H1 (cell line): Measurements from ENCODE around the gene HSD3B1. TPM values are rescaled to one million over a fixed set of nuclear protein-coding genes. Genes with fewer than 3 reads are reported as not detected.

Source experiments
- CTCF ChIA-PET: fragments of 300-600 bp; sonication (Branson Sonifier 250); formaldehyde crosslinking; loops from one replicate; lab custom pipeline; 2021; ENCODE audit not compliant: partially characterized antibody; lab: Charles Lee
- POLR2A ChIA-PET: fragments of 300-600 bp; sonication (Branson Sonifier 250); formaldehyde crosslinking; loops from one replicate; lab custom pipeline; 2021; ENCODE audit warnings: inconsistent platforms; ENCODE audit not compliant: partially characterized antibody; lab: Charles Lee
- DNase-seq, 2 experiments: peaks; one replicate each; pipeline versions ENCODE4 v3.0.0 to v3.0.0-alpha.2; 2010 to 2022; ENCODE audit warnings: low spot score in 2 of 2, low read depth in 1 of 2, mixed read lengths in 1 of 2
- FAIRE-seq: peaks from 2 replicates; lab custom pipeline; 2011; peaks lifted over from hg19 to GRCh38; lab: Jason Lieb, UNC
- H2AFZ ChIP-seq: 2 replicates; pipeline ENCODE4 v1.8.1; 2012; ENCODE audit warnings: low read length, inconsistent platforms
- H2AK5ac ChIP-seq: 2 replicates; pipeline ENCODE4 v1.6.1; 2013; ENCODE audit warnings: low read depth, low read length
- H2BK120ac ChIP-seq: replicated peaks from 2 replicates; pipeline ENCODE3; 2013; ENCODE audit warnings: low read depth, low read length, inconsistent platforms
- H2BK12ac ChIP-seq: 2 replicates; pipeline ENCODE4 v1.6.1; 2013; ENCODE audit warnings: low read depth, low read length
- H2BK15ac ChIP-seq: 2 replicates; pipeline ENCODE4 v1.6.1; 2013; ENCODE audit warnings: low read length
- H2BK20ac ChIP-seq: 2 replicates; pipeline ENCODE4 v1.6.1; 2013; ENCODE audit warnings: low read length
- H2BK5ac ChIP-seq: 2 replicates; pipeline ENCODE4 v1.6.1; 2013; ENCODE audit warnings: low read depth, low read length
- H3K14ac ChIP-seq: 2 replicates; pipeline ENCODE4 v1.6.1; 2013; ENCODE audit warnings: inconsistent platforms; ENCODE audit not compliant: insufficient read length
- H3K18ac ChIP-seq: 2 replicates; pipeline ENCODE4 v1.6.1; 2013; ENCODE audit warnings: low read length; ENCODE audit errors: extremely low read depth
- H3K23ac ChIP-seq: 2 replicates; pipeline ENCODE4 v1.6.1; 2013; ENCODE audit warnings: inconsistent platforms; ENCODE audit not compliant: insufficient read length
- H3K23me2 ChIP-seq: 2 replicates; pipeline ENCODE4 v1.6.1; 2013; ENCODE audit warnings: low read depth, low read length
- H3K27ac ChIP-seq: 2 replicates; pipeline ENCODE4 v1.6.1; 2011; ENCODE audit warnings: low read depth, low read length, inconsistent platforms
- H3K27me3 ChIP-seq, 4 experiments: replicated peaks in 1 of 4; 1 replicate in 1 of 4; 2 replicates in 3 of 4; pipeline versions ENCODE4 v1.6.1 to v1.8.1; 2011 to 2013; ENCODE audit warnings: low read length in 3 of 4, mild to moderate bottlenecking in 3 of 4, inconsistent platforms in 2 of 4, mixed read lengths in 2 of 4, moderate library complexity in 1 of 4; ENCODE audit not compliant: control insufficient read depth in 3 of 4, insufficient read depth in 3 of 4; ENCODE audit errors: extremely low read depth in 1 of 4
- H3K36me3 ChIP-seq, 4 experiments: 2 replicates each; pipeline versions ENCODE4 v1.6.1 to v1.8.1; 2011 to 2013; ENCODE audit warnings: mild to moderate bottlenecking in 4 of 4, low read length in 3 of 4, moderate library complexity in 2 of 4, control low read depth in 1 of 4, inconsistent platforms in 1 of 4; ENCODE audit not compliant: insufficient read depth in 4 of 4, control insufficient read depth in 2 of 4
- H3K4ac ChIP-seq: replicated peaks from 2 replicates; pipeline ENCODE3; 2013; ENCODE audit warnings: low read length, low read depth, mixed read lengths, inconsistent platforms; ENCODE audit not compliant: insufficient read length
- H3K4me1 ChIP-seq, 4 experiments: replicated peaks in 1 of 4; 1 replicate in 1 of 4; 2 replicates in 3 of 4; pipeline versions ENCODE4 v1.6.1 to v1.8.1; 2011 to 2013; ENCODE audit warnings: low read length in 3 of 4, inconsistent platforms in 2 of 4, mixed read lengths in 1 of 4; ENCODE audit not compliant: insufficient read depth in 4 of 4, control insufficient read depth in 3 of 4
- H3K4me2 ChIP-seq, 2 experiments: 2 replicates each; pipeline versions ENCODE4 v1.6.1 to v1.8.1; 2011 to 2013; ENCODE audit warnings: low read depth in 2 of 2, low read length in 2 of 2, control low read depth in 1 of 2, inconsistent platforms in 1 of 2, mild to moderate bottlenecking in 1 of 2; ENCODE audit not compliant: insufficient read depth in 1 of 2
- H3K4me3 ChIP-seq, 4 experiments: fragments of 200-600, 300-600 bp in 1 of 4; sonication (generic), shearing (Covaris generic), sonication (Bioruptor Twin) in 1 of 4; 2 replicates each; pipeline versions ENCODE4 v1.5.1 to v1.8.1; 2011 to 2016; ENCODE audit warnings: low read length in 4 of 4, low read depth in 3 of 4, control low read depth in 2 of 4, inconsistent platforms in 2 of 4, mild to moderate bottlenecking in 2 of 4, mixed read lengths in 1 of 4, moderate library complexity in 1 of 4; ENCODE audit not compliant: insufficient read depth in 2 of 4; ENCODE audit errors: extremely low read depth in 1 of 4
- H3K56ac ChIP-seq: replicated peaks from 2 replicates; pipeline ENCODE3; 2013; ENCODE audit warnings: low read depth, mild to moderate bottlenecking, mixed read lengths, low read length, inconsistent platforms; ENCODE audit not compliant: insufficient read length
- H3K79me1 ChIP-seq: 2 replicates; pipeline ENCODE4 v1.6.1; 2013; ENCODE audit warnings: low read depth, low read length, control low read depth
- H3K79me2 ChIP-seq, 2 experiments: 2 replicates each; pipeline versions ENCODE4 v1.6.1 to v1.8.1; 2012 to 2013; ENCODE audit warnings: low read length in 2 of 2, mild to moderate bottlenecking in 2 of 2, inconsistent platforms in 1 of 2; ENCODE audit not compliant: insufficient read depth in 2 of 2, control insufficient read depth in 1 of 2
- H3K9ac ChIP-seq, 4 experiments: replicated peaks in 1 of 4; 1 replicate in 1 of 4; 2 replicates in 3 of 4; pipeline versions ENCODE4 v1.6.1 to v1.8.1; 2011 to 2013; ENCODE audit warnings: low read depth in 3 of 4, low read length in 3 of 4, control low read depth in 2 of 4, mild to moderate bottlenecking in 2 of 4, moderate library complexity in 2 of 4, inconsistent platforms in 1 of 4; ENCODE audit errors: extremely low read depth in 1 of 4
- H3K9me3 ChIP-seq, 2 experiments: 2 replicates each; pipeline versions ENCODE4 v1.6.1 to v1.8.1; 2012 to 2013; ENCODE audit warnings: mild to moderate bottlenecking in 2 of 2, moderate library complexity in 2 of 2, control low read depth in 1 of 2, inconsistent platforms in 1 of 2, low read depth in 1 of 2, low read length in 1 of 2, mixed read lengths in 1 of 2; ENCODE audit not compliant: insufficient read depth in 2 of 2
- H4K20me1 ChIP-seq, 2 experiments: replicated peaks in 1 of 2; 2 replicates each; pipeline versions ENCODE3 to v1.8.1; 2011 to 2013; ENCODE audit warnings: inconsistent platforms in 2 of 2, low read length in 2 of 2, mild to moderate bottlenecking in 1 of 2; ENCODE audit not compliant: insufficient read depth in 2 of 2, control insufficient read depth in 1 of 2
- H4K5ac ChIP-seq: 2 replicates; pipeline ENCODE4 v1.6.1; 2013; ENCODE audit warnings: low read length, low read depth, mixed read lengths, inconsistent platforms; ENCODE audit not compliant: insufficient read length
- H4K8ac ChIP-seq: 2 replicates; pipeline ENCODE4 v1.8.0; 2013; ENCODE audit warnings: mild to moderate bottlenecking, moderate library complexity, low read length, inconsistent platforms; ENCODE audit not compliant: insufficient read depth; ENCODE audit errors: extremely low read depth
- H4K91ac ChIP-seq: replicated peaks from 2 replicates; pipeline ENCODE3; 2013; ENCODE audit warnings: low read length, mixed read lengths, inconsistent platforms; ENCODE audit not compliant: insufficient read length
- BACH1 ChIP-seq: IDR thresholded peaks from 2 replicates; pipeline ENCODE4 v1.6.1; 2012; ENCODE audit warnings: low read length, improper control_type of control experiment
- BRCA1 ChIP-seq: IDR thresholded peaks from 2 replicates; pipeline ENCODE4 v1.6.1; 2012; ENCODE audit warnings: low read depth, low read length, improper control_type of control experiment
- CEBPB ChIP-seq: IDR thresholded peaks from 2 replicates; pipeline ENCODE4 v1.6.1; 2012; ENCODE audit warnings: low read depth, low read length
- EGR1 ChIP-seq: IDR thresholded peaks from 2 replicates; pipeline ENCODE4 v1.6.1; 2011; ENCODE audit warnings: low read depth, low read length, borderline replicate concordance
- POU5F1 ChIP-seq: IDR thresholded peaks from 2 replicates; pipeline ENCODE4 v1.6.1; 2011; ENCODE audit warnings: low read depth, mild to moderate bottlenecking, low read length, moderate library complexity
- RXRA ChIP-seq: IDR thresholded peaks from 2 replicates; pipeline ENCODE4 v1.6.1; 2011; ENCODE audit warnings: low read depth, mild to moderate bottlenecking, low read length, moderate library complexity; ENCODE audit not compliant: insufficient read depth
- SIRT6 ChIP-seq: IDR thresholded peaks from one replicate; pipeline ENCODE4 v1.7.1; 2012; ENCODE audit warnings: low read length, inconsistent platforms
- SUZ12 ChIP-seq: fragments of 200-600 bp; sonication (generic); IDR thresholded peaks from 2 replicates; pipeline ENCODE4 v1.6.1; 2012; ENCODE audit warnings: mild to moderate bottlenecking, inconsistent platforms, low read length, moderate library complexity, mixed read lengths
- WGBS, 2 experiments: shearing (Covaris generic) in 1 of 2; methylation state at CpG; one replicate each; pipeline versions ENCODE4 v1.1.6 to v1.1.7; 2013 to 2015; ENCODE audit warnings: low lambda C conversion rate in 2 of 2, mixed read lengths in 2 of 2, inconsistent platforms in 1 of 2, low coverage in 1 of 2, missing lambda C conversion rate in 1 of 2; ENCODE audit not compliant: insufficient replicate concordance in 2 of 2, insufficient coverage in 1 of 2, insufficient read length in 1 of 2; ENCODE audit errors: extremely low coverage in 1 of 2, missing lambda C conversion rate in 1 of 2; 5-methylcytosine and 5-hydroxymethylcytosine counted together
- polyA plus RNA-seq, 7 experiments: library from polyadenylated mRNA; depleted of rRNA in 3 of 7; stranded (reverse) in 5 of 7; unstranded in 2 of 7; fragments of >200 nt in 5 of 7; fragments of 200-250 nt in 2 of 7; gene quantifications; 1 replicate in 5 of 7; 2 replicates in 1 of 7; 4 replicates in 1 of 7; pipeline versions ENCODE4 v1.2.1 to v1.2.3, GENCODE V29; 2011 to 2013; ENCODE audit warnings: missing spikeins in 2 of 7, mixed read lengths in 2 of 7
- total RNA-seq: library from RNA; stranded (reverse); fragmentation: NEBNext Ultra II Directional; extraction: Animal tissue kit (Norgen Biotek cat#: 25700); gene quantifications from 2 replicates; pipeline ENCODE4 v1.2.1, GENCODE V29; 2021
- TF ChIP-seq, protein P1 (sequence below): IDR thresholded peaks from 2 replicates; pipeline ENCODE4 v1.6.1; 2012; ENCODE audit warnings: low read length, inconsistent platforms
- TF ChIP-seq, protein P2 (sequence below), 3 experiments: IDR thresholded peaks; 1 replicate in 2 of 3; 2 replicates in 1 of 3; pipeline versions ENCODE4 v1.5.1 to v1.6.1; 2011; ENCODE audit warnings: low read length in 3 of 3, mild to moderate bottlenecking in 3 of 3, inconsistent platforms in 2 of 3, low read depth in 1 of 3, moderate library complexity in 1 of 3; ENCODE audit not compliant: insufficient read depth in 1 of 3; ENCODE audit errors: control extremely low read depth in 1 of 3

The HSD3B1 gene
- total and polyA plus RNA-seq, 2 of the 8 experiments (the other 6 are each of a cell fraction or from before 2014, with no cell fraction given), result not detected

- no peak overlapping the region for H2BK5ac ChIP-seq
- CTCF ChIA-PET, result no interaction called here
- no peak overlapping the region for H2BK12ac ChIP-seq
- H3K9ac ChIP-seq, result no peak overlapping the region
- H3K23me2 ChIP-seq, result no peaks in the 10 kb centered on the region
- H3K23ac ChIP-seq, result no peak overlapping the region
- H3K4ac ChIP-seq, result no peak overlapping the region
- no peak overlapping the region for H4K5ac ChIP-seq
- no peaks in the 10 kb centered on the region for H3K79me1 ChIP-seq
- no peak overlapping the region for H2AFZ ChIP-seq
- no peak for FAIRE-seq
- no peaks in the 10 kb centered on the region for H4K20me1 ChIP-seq
- H3K4me1 ChIP-seq, result no peaks in the 10 kb centered on the region
- H2AK5ac ChIP-seq, result no peak overlapping the region
- no peak overlapping the region for H2BK120ac ChIP-seq
- H3K27ac ChIP-seq, result no peak overlapping the region
- H2BK20ac ChIP-seq, result no peak overlapping the region
- H3K18ac ChIP-seq, result no peak overlapping the region
- no peaks in the 10 kb centered on the region for H3K79me2 ChIP-seq
- no peaks in the 10 kb centered on the region for H3K9me3 ChIP-seq
- no peak overlapping the region for H4K91ac ChIP-seq
- no peak for DNase-seq
- no peak overlapping the region for H4K8ac ChIP-seq
- H3K4me2 ChIP-seq, result no peak overlapping the region
- H3K4me3 ChIP-seq, result no peak overlapping the region
- WGBS, 2 experiments, result 88% methylated on average over 2 of the region's 2 CpGs; no CpG with 5 or more reads in 1 of the 2 experiments
- H3K27me3 ChIP-seq, result peaks cover 0 to 1% (median 0%) of the 10 kb centered on the region in 4 experiments; a peak in 1 of 7 replicates
- no peaks in the 10 kb centered on the region for H3K36me3 ChIP-seq
- H2BK15ac ChIP-seq, result no peak overlapping the region
- no peak overlapping the region for H3K14ac ChIP-seq
- TF ChIP-seq SUZ12, result no peak
- TF ChIP-seq, protein P1, sequence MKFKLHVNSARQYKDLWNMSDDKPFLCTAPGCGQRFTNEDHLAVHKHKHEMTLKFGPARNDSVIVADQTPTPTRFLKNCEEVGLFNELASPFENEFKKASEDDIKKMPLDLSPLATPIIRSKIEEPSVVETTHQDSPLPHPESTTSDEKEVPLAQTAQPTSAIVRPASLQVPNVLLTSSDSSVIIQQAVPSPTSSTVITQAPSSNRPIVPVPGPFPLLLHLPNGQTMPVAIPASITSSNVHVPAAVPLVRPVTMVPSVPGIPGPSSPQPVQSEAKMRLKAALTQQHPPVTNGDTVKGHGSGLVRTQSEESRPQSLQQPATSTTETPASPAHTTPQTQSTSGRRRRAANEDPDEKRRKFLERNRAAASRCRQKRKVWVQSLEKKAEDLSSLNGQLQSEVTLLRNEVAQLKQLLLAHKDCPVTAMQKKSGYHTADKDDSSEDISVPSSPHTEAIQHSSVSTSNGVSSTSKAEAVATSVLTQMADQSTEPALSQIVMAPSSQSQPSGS, result no peak
- TF ChIP-seq EGR1, result no peak
- TF ChIP-seq RXRA, result no peak
- TF ChIP-seq BACH1, result no peak
- TF ChIP-seq CEBPB, result no peak
- no peak for TF ChIP-seq BRCA1
- TF ChIP-seq, protein P2, sequence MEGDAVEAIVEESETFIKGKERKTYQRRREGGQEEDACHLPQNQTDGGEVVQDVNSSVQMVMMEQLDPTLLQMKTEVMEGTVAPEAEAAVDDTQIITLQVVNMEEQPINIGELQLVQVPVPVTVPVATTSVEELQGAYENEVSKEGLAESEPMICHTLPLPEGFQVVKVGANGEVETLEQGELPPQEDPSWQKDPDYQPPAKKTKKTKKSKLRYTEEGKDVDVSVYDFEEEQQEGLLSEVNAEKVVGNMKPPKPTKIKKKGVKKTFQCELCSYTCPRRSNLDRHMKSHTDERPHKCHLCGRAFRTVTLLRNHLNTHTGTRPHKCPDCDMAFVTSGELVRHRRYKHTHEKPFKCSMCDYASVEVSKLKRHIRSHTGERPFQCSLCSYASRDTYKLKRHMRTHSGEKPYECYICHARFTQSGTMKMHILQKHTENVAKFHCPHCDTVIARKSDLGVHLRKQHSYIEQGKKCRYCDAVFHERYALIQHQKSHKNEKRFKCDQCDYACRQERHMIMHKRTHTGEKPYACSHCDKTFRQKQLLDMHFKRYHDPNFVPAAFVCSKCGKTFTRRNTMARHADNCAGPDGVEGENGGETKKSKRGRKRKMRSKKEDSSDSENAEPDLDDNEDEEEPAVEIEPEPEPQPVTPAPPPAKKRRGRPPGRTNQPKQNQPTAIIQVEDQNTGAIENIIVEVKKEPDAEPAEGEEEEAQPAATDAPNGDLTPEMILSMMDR (IDR thresholded peaks at IDR 0.05; ENCODE audit: control extremely low read depth in 1 of 3, insufficient read depth in 1 of 3, low read depth in 1 of 3, low read length in 3 of 3), result no peak
- no peak for TF ChIP-seq SIRT6
- TF ChIP-seq POU5F1, result no peak
- POLR2A ChIA-PET, result no interaction called here
- no peak overlapping the region for H3K56ac ChIP-seq
Measured at GRCh38 chr1:119463569-119463968, 43.4 kb upstream of the HSD3B1 start.
